ENCODE results near the gene ARID1A.

DNA sequence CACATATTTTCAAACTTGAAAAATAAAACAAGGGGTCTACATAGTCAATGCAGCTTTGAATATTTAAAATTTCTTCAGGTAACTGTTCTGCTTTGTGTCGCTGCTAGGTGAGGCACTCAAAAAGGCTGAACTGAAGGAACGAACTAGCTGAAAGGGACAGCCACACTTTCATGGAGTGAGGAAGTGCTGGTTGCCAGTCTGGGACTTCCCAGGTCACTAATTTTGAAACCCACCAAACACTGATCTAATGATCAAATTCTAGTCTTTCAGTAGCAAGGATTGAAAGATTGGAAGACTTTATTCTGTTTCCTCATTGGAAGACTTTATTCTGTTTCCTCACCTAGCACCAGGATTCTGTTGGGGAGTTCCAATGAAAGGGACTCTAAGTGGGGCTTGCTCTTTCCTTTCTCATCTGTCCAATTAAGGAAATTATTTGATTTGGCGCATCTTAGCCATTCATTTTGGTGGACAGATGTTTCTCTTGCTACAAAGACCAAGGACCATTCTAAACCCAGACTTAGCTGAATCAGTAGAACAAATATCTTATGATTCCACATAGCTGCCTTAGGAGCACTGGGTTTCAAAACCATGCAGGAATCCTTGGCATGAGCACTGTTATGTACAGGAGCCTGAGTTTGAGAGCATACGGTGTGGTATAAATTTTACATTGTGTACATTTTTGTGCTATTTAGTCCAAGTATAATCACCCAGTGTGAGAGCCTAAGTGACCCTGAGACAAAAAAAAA, 10.9 kb upstream of the ARID1A start:
- TF ChIP-seq EZH2 (IDR thresholded peaks at IDR 0.05; ENCODE audit: low read depth, unreplicated experiment) (no peak), POLR2AphosphoS5 (IDR thresholded peaks at IDR 0.05; ENCODE audit: low read depth) (no peak)
- TF ChIP-seq, protein P1, sequence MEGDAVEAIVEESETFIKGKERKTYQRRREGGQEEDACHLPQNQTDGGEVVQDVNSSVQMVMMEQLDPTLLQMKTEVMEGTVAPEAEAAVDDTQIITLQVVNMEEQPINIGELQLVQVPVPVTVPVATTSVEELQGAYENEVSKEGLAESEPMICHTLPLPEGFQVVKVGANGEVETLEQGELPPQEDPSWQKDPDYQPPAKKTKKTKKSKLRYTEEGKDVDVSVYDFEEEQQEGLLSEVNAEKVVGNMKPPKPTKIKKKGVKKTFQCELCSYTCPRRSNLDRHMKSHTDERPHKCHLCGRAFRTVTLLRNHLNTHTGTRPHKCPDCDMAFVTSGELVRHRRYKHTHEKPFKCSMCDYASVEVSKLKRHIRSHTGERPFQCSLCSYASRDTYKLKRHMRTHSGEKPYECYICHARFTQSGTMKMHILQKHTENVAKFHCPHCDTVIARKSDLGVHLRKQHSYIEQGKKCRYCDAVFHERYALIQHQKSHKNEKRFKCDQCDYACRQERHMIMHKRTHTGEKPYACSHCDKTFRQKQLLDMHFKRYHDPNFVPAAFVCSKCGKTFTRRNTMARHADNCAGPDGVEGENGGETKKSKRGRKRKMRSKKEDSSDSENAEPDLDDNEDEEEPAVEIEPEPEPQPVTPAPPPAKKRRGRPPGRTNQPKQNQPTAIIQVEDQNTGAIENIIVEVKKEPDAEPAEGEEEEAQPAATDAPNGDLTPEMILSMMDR (conservative IDR thresholded peaks at IDR 0.05; ENCODE audit: low read depth in 2 of 2): no peak

Data from GM23338 (cell line).